ENCODE data around the gene PFDN5.
"Not testable (repeated sequence)": the region's sequence is repeated elsewhere in the genome, so short reads cannot be mapped to it uniquely, and the experiment has no call there.

Gene PFDN5

GRCh38 chr12:53328043-53328435, 32.7 kb downstream of the PFDN5 start:
- no peak for DNase-seq (ENCODE audit: low read depth)

- no peak for DNase-seq (ENCODE audit: low read depth)
Measured at GRCh38 chr12:53330671-53331070, 35.3 kb downstream of the PFDN5 start.

GRCh38 chr12:53332339-53332738, 37.0 kb downstream of the PFDN5 start:
- DNase-seq (ENCODE audit: low read depth), result not testable (repeated sequence)

- DNase-seq (ENCODE audit: low read depth), result no peak
Measured at GRCh38 chr12:53332744-53333143, 37.4 kb downstream of the PFDN5 start.

GRCh38 chr12:53333289-53333688, 37.9 kb downstream of the PFDN5 start:
- no peak for DNase-seq (ENCODE audit: low read depth)

- DNase-seq (ENCODE audit: low read depth), result no peak
Measured at GRCh38 chr12:53333845-53334244, 38.5 kb downstream of the PFDN5 start.

GRCh38 chr12:53334822-53335221, 39.5 kb downstream of the PFDN5 start:
- DNase-seq (ENCODE audit: low read depth), result no peak

- DNase-seq (ENCODE audit: low read depth), result no peak
Measured at GRCh38 chr12:53336181-53336681, 40.9 kb downstream of the PFDN5 start, which contains the start of gene SP7. TSS of gene SP7 (minus strand) at chr12:53336354. CDS start at chr12:53335646, 708 bp downstream.

- DNase-seq (ENCODE audit: low read depth), result no peak
Measured at GRCh38 chr12:53338017-53338416, 42.7 kb downstream of the PFDN5 start.

GRCh38 chr12:53338916-53339315, 43.6 kb downstream of the PFDN5 start:
- DNase-seq (ENCODE audit: low read depth), result no peak

GRCh38 chr12:53340398-53340797, 45.1 kb downstream of the PFDN5 start:
- no peak for DNase-seq (ENCODE audit: low read depth)

GRCh38 chr12:53343449-53343848, 48.1 kb downstream of the PFDN5 start:
- DNase-seq (ENCODE audit: low read depth), result no peak

- no peak for DNase-seq (ENCODE audit: low read depth)
Measured at GRCh38 chr12:53343969-53344368, 48.6 kb downstream of the PFDN5 start.

GRCh38 chr12:53344487-53344823, 49.1 kb downstream of the PFDN5 start:
- DNase-seq (ENCODE audit: low read depth), result no peak

- DNase-seq (ENCODE audit: low read depth), result peak; percentile 31
Measured at GRCh38 chr12:53344824-53345485, 49.6 kb downstream of the PFDN5 start.

GRCh38 chr12:53345486-53346188, 50.3 kb downstream of the PFDN5 start:
- DNase-seq (ENCODE audit: low read depth), result peak; percentile 31

- no peak for DNase-seq (ENCODE audit: low read depth)
Measured at GRCh38 chr12:53346491-53346890, 51.1 kb downstream of the PFDN5 start.

- DNase-seq (ENCODE audit: low read depth), result no peak
Measured at GRCh38 chr12:53347905-53348304, 52.6 kb downstream of the PFDN5 start.
